OCI-LY7 (cell line): ENCODE results near the gene MYO9B.

Source experiments
- EZH2phosphoT487 ChIP-seq: fragments of 200-600 bp; sonication (generic); IDR thresholded peaks from 2 replicates; pipeline ENCODE4 v1.6.1; 2018; ENCODE audit warnings: low read depth, borderline replicate concordance, mild to moderate bottlenecking, mixed run types, antibody characterized with exemption, low read length, moderate library complexity, mixed read lengths
- TF ChIP-seq, protein P1 (sequence below): fragments of 200-600 bp; sonication (generic); conservative IDR thresholded peaks from 2 replicates; pipeline ENCODE4 v1.5.1; 2014; ENCODE audit warnings: mild to moderate bottlenecking, antibody characterized with exemption, low read length, moderate library complexity, mixed read lengths

DNA sequence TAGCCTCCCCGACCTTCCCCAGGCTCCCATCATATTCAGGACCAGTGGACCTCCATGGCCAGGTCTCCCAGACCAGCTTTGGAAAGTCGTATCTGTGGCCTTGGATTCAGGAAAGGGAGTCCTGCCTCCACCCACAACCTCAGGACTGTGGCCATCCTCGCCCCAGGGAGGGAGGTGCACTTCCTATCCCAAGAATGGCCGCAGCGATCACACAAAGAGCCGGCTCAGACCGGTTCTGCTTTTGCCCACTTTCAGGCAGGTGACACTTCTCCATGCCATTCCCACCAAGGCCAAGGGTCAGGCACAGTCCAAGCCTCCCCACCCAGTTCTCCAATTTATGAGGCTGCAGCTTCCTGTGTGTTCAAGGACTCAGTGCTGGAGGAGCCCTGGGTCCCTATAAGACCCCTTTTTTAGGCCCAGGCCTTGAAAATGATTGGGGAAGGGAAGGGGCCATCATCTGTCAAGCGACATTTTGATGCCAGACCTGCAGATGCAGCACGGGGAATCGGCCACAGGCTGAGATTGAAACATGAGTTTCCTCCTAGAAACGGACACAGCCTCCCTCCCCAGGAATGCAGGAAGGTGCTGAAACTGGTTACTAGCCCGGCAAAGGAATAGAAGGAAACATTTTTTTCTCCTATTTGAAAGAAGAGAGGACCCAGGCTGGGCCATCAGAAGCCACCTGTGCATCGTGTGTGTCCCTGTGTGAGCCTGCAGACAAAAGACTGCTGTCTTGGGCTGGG, 74.0 kb downstream of the MYO9B start:
- TF ChIP-seq, protein P1, sequence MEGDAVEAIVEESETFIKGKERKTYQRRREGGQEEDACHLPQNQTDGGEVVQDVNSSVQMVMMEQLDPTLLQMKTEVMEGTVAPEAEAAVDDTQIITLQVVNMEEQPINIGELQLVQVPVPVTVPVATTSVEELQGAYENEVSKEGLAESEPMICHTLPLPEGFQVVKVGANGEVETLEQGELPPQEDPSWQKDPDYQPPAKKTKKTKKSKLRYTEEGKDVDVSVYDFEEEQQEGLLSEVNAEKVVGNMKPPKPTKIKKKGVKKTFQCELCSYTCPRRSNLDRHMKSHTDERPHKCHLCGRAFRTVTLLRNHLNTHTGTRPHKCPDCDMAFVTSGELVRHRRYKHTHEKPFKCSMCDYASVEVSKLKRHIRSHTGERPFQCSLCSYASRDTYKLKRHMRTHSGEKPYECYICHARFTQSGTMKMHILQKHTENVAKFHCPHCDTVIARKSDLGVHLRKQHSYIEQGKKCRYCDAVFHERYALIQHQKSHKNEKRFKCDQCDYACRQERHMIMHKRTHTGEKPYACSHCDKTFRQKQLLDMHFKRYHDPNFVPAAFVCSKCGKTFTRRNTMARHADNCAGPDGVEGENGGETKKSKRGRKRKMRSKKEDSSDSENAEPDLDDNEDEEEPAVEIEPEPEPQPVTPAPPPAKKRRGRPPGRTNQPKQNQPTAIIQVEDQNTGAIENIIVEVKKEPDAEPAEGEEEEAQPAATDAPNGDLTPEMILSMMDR = no peak
- no peak for TF ChIP-seq EZH2phosphoT487
